ENCODE data around the gene PSAP.
"Not testable (repeated sequence)": the region's sequence is repeated elsewhere in the genome, so short reads cannot be mapped to it uniquely, and the experiment has no call there.

PSAP gene

DNA sequence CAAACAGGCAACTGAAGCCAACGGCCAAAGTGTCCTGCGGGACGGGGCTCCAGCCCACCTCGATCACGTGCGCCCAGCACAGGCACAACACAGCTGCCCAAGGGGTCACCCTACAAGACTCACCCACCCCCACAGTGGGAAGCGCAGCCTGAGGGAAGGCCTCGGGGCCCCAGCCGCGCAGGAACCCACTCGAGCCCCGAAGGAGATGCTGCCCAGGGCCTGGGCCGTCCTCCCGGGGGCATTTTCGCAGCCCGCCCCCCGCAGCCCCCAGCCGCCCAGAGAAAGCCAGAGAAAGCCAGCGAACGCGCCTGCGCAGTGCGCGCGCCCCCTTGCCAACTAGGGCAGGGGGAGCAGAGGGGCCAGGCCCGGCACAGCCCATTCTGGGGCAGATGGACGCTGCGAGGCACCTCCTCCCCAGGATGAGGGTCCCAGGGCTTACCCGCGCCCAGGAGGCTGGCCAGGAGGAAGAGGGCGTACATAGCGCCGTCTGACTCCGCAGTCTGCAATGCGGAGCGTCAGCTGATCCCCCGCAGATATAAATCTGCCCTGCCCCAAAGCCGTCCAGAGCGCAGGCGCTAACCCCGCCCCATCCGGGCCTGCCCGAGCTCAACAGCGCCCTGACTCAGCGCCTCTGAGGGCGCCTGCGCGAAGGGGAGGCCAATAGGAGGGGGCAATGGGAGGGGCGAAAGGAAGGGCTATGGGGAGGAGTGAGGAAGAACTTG, at the start of gene PSAP:
TSS of gene PSAP (minus strand) at position 509 of the 722 bp plus-strand sequence. CDS start at position 479, 30 bp downstream.
- peak; percentile 92 for DNase-seq (ENCODE audit: low read depth)

DNA sequence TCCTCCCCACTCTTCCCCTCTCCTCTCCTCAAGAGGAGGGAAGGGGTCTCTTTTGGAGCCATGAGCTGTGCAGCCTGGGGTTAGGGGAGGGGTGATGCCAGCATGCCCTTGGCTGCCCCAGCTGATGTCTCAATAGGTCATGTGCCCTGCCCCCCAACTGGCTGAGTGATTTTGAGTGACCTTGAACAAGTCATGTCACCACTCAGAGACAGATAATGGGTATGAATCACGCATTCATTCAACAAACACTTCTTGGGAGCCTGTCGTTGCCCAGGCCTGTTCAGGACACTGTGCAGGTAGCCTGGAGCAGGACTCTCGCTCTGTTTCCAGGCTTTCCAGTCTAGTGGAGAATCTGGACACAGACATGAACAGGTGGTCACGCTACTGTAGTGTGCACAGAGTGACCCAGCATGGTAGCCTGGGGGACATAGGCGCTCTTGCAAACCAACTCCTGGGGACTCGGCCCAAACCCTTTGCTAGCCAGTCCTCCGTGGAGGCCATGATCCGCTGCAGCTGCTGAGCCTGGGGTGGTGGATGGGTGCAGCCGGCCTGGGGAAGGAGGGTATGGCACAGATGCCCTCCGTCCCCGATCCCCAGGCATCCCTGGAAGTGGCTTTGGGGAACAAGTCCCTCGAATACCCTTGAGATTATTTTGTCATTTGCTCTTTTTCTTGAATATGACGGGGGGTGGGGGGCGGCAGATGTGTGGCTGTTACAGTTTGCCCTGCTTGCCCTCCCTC, 49.6 kb upstream of the PSAP start:
- no peak for DNase-seq (ENCODE audit: low read depth)

- DNase-seq (ENCODE audit: low read depth), result no peak
Observed at GRCh38 chr10:71899665-71900412, 48.8 kb upstream of the PSAP start.

- DNase-seq (ENCODE audit: low read depth), result not testable (repeated sequence)
Observed at GRCh38 chr10:71898346-71898745, 47.3 kb upstream of the PSAP start.

GRCh38 chr10:71893920-71894319, 42.9 kb upstream of the PSAP start:
- DNase-seq (ENCODE audit: low read depth), result no peak

GRCh38 chr10:71893258-71893815, 42.3 kb upstream of the PSAP start:
- DNase-seq (ENCODE audit: low read depth), result no peak

- DNase-seq (ENCODE audit: low read depth), result no peak
Observed at GRCh38 chr10:71891437-71891836, 40.4 kb upstream of the PSAP start.

- no peak for DNase-seq (ENCODE audit: low read depth)
Observed at GRCh38 chr10:71889388-71889987, 38.4 kb upstream of the PSAP start.

DNA sequence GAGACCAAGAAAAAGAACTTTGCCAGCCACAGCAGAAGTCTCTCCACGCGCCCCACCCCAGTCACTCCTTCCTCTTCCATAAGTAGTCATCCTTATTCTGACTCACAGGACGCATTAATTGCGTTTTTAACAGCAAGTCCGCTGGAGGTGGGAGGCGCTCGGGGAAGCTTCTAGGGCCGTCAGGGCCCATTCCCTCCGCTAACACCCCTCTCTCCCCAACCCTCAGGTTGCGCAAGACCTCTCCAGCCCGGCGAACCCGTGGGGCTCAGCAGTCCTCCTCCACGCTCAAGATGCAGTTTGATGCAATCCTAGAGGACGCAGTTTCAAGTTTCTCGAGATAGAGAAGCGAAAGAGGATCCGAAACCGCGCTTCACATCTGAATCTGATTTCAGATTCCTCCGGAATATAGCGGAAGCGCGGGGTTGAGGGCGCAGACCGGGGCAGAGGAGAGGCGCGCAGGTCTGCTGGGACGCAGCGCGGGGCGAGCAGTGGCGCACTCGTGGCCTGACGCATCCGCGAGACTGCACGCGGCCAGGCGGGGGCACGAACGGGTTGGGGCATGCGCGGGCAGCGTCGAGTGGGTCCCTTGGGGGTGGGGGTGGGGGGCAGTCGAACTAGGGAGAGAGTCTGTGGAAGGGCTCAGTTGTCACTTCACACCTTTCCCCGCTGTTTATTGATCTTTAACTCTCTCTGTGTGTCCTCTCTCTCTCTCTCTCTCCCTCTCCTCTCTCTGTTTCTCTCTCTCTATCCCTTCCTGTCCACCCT, 37.8 kb upstream of the PSAP start:
- peak; percentile 34 for DNase-seq (ENCODE audit: low read depth)

DNA sequence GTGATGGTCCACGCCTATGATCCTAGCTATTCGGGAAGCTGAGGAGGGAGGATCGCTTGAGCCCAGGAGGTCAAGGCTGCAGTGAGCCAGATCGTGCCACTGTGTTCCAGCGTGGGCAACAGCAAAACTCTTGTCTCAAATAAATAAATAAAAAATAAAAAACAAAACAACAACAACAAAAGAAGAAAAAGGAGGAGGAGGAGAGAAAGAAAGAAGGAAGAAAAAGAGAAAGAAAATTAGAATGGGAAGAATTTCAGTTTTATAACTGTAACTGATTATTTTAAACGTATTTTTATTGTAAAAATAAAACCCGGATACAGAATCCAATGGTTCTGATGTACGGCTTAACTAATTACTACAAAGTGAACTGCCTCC, 37.2 kb upstream of the PSAP start:
- no peak for DNase-seq (ENCODE audit: low read depth)

DNA sequence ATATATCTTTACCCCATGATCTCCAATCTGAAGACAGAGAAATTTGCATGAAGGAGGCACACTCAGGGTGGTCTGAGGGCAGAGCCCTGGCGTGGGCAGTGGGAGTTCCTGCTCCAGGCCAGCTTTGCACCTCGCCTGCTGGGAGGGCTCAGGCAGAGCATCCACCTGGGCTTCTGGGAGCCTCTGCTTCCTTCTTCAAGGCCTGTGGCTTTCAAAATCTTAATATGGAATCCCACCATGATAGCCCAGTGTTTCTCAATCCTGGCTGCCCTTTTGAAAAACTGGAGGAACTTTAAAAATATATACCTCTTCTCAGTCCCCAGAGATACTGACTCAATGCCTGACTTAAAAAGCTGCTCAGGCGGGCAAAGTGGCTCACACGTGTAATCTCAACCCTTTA, 36.7 kb upstream of the PSAP start:
- no peak for DNase-seq (ENCODE audit: low read depth)

DNA sequence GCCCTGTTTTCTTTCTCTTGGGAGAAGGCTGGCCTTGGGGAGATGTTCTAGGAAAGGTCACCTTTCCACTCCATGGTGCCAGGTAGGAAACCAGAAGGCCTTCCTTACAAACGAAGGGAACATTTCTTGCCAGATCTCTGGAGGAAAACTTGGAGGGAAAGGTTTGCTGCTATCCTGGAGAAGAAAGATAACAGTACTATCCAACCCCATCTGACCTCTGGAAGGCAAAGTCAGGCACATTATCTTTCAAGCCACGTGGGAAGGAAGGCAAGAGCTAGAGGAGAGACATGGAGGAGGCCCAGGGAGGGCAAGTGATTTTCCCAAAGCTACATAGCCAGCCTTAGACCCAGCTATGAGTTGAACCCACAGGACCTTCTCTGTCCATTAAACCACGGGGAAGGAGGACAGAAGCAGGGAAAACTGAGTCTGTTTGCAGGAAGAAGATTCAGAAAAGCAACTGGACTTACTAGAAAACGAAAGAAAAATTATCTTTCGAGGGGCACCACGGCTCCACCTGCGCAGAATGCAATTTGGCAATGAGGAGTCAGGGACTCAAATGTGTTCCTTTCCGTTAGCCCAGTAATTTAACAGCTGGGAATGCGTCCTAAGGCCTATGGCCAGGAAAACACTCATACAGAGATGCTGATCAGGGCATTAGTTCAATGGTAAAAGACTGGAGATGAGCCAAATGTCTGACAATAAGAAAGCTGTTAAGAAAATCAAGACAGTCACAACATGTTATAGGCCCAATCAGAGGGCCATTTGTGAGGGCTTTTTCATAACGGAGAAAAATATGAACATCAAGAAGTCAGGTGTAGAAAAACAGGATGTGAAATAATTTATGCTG, 32.0 kb upstream of the PSAP start:
- DNase-seq (ENCODE audit: low read depth), result no peak

- DNase-seq (ENCODE audit: low read depth), result no peak
Observed at GRCh38 chr10:71881647-71882355, 30.8 kb upstream of the PSAP start.

DNA sequence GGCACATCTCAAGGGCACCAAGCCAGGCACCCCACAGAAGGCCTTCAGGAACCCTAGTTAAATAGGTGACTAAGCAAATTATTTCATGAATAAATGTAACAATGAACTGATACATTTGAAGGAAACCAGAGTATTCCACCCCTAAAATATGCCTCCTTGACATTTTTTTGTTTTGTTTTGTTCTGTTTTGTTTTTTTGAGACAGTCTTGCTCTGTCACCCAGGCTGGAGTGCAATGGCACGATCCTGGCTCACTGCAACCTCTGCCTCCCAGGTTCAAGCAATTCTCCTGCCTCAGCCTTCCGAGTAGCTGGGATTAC, 30.2 kb upstream of the PSAP start:
- not testable (repeated sequence) for DNase-seq (ENCODE audit: low read depth)

- DNase-seq (ENCODE audit: low read depth), result no peak
Observed at GRCh38 chr10:71880425-71881306, 29.6 kb upstream of the PSAP start.

GRCh38 chr10:71878327-71879034, 27.4 kb upstream of the PSAP start:
- no peak for DNase-seq (ENCODE audit: low read depth)

DNA sequence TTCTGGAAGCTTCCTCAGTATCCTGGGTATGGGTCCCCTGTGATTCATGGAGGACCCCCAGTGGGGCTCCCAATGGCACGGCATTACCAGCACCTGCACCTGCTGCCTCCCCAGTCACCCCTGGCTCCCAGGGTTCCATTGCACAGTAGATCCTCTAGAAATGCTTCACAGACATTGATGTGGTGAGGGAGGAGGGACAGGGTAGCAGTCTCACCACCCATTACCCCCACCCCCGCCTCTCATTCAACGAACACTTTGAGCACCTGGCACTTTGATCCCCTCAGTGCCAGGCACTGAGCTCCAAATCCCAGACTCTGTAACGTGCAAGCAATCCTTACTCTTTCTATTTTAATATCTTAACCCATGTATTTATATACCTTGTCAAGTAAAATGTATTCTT, 26.8 kb upstream of the PSAP start:
- no peak for DNase-seq (ENCODE audit: low read depth)

- not testable (repeated sequence) for DNase-seq (ENCODE audit: low read depth)
Observed at GRCh38 chr10:71874680-71875354, 23.8 kb upstream of the PSAP start.

Measured in non-pigmented ciliary epithelial cell (primary cell).